ENCODE results near the gene FAM227B.
"Not testable (repeated sequence)": the region's sequence is repeated elsewhere in the genome, so short reads cannot be mapped to it uniquely, and the experiment has no call there.

The FAM227B gene

DNA sequence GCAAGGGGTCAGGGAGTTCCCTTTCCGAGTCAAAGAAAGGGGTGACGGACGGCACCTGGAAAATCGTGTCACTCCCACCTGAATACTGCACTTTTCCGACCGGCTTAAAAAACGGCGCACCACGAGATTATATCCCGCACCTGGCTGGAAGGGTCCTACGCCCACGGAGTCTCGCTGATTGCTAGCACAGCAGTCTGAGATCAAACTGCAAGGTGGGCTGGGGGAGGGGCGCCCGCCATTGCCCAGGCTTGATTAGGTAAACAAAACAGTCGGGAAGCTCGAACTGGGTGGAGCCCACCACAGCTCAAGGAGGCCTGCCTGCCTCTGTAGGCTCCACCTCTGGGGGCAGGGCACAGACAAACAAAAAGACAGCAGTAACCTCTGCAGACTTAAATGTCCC, 266.2 kb downstream of the FAM227B start:
- not testable (repeated sequence) for DNase-seq

DNA sequence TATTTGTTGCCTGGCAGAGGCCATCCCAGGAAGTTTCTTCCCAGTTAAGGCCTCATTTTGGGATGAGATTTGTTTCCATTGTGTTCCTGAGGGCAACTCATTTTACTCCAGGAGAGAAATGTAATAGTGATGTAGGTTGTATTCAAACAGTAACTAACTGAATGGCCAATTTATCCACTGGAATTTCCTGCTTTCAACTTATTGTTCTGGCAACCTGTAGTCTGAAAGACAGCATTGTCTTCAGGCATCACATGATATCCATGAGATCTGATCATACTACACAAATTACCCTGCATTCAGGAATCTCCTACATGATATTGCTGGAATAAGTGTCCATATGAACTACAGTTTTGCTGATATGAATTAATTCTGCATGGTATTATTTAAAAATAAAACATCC, 277.1 kb downstream of the FAM227B start:
- DNase-seq = no peak

DNA sequence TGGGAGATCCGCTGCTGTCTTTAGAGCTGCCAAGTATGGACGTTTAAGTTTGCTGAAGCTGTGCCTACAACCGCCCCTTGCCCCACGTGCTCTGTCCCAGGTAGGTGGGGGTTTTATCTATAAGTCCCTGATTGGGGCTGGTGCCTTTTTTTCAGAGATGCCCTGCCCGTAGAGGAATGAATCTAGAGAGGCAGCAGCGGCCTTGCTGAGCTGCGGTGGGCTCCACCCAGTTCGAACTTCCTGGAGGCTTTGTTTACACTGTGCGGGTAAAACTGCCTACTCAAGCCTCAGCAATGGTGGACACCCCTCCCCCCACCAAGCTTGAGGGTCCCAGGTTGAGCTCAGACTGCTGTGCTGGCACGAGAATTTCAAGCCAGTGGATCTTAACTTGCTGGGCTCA, 281.0 kb downstream of the FAM227B start:
- DNase-seq = no peak

DNA sequence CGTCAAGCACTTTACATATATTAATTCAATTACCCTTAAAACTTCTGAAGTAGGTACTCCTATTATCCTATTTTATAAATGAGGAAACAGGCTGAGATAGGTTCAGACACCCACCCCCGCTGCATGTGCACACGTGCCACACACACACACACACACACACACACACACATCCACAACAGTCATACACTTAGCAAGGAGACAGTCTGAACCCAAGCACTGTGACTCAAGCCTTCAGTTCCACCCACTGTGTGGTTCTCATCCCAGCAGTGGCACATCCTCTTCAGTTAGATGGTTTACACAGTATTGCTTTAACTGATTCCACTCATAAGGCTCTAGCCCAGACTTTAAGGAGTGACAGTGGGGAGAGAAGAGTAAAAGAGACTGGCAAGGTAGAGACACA, 288.7 kb downstream of the FAM227B start:
- DNase-seq = no peak

DNA sequence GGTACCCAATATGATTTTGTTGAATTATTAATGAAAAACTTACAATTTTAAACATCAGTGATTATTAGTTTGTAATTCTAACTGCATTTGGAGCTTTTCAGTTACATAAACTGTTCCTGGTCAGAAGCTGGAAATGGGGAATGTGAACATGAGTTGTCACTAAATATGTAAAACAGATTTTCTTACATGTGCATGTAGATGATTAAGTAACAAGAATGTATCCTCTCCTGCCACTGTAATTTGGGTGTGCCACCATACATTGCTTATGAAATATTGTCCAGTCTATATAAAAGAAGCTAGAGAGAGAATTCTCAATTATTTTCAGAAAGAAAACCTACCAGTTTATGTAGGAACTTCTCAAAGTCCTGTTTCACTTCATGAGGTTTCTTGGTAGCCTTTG, 289.2 kb downstream of the FAM227B start:
- DNase-seq = no peak

DNA sequence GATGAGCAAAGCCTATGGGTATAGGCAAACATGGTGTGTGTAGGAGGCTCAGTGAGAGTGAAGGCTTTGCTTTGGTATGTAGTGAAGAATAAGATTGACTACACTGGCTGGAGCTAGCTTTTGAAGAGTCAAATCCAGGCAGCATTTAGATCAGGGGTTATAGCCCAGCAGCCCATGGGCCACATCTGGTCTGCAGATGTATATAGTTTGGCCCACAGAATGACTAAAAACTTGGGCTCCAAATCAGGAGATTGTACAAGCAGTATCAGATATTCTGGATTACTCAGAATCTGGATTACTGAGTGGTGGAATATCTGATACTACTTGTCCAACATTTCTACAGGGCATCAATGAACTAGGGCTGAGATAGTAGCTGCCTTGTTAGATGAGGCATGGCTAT, 290.5 kb downstream of the FAM227B start:
- no peak for DNase-seq

DNA sequence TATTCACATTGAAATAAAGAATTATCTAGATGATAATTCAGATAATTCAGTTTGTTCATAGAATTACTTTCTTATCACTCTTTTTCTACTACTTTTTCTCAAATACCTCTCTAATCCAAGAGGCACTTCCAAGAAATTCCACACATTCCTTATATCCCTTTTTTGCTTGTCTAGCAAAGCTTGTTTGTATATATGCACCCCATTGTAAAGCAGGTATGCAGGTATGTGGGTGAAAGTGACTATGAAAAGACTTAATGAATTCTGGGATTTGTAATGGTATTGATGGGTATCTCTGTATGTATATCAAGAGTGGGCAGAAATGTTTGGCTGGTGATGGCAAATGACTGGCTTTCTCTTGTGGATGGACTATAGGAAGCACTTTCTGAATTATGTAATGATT, 291.7 kb downstream of the FAM227B start:
- DNase-seq = no peak

DNA sequence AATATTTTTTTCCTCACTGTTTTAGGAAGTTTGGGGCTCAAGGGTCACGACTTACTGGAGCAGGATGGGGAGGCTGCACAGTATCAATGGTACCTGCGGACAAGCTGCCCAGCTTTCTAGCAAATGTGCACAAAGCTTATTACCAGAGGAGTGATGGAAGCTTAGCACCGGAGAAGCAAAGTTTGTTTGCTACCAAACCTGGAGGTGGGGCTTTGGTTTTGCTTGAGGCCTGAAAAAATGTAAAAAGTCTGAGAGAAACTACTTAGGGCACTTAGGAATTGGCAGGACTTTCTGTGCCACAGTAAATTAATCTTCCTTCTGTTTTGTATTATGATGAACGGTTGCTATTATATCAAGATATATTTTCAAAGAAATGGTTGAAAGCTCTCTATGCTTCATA, 292.7 kb downstream of the FAM227B start:
- no peak for DNase-seq

DNA sequence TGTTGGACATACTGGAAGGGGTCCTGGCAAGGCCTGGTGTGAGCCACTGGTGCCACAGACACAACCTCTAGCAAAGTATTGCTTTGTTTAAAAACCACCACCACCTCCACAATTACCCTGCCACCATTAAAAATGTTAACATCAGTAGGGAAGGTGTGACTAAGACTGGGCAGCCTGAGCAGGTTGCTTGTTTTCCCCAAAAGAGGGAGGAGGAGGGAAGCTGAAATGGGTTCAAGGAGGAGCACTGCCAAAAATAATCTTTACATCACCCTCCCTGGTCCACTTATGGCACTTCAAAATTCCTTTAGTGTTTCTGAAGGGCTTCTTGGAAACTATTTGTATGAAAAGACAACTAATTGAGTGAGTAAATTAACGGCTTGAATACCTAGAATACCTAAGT, 297.4 kb downstream of the FAM227B start:
- DNase-seq = no peak

DNA sequence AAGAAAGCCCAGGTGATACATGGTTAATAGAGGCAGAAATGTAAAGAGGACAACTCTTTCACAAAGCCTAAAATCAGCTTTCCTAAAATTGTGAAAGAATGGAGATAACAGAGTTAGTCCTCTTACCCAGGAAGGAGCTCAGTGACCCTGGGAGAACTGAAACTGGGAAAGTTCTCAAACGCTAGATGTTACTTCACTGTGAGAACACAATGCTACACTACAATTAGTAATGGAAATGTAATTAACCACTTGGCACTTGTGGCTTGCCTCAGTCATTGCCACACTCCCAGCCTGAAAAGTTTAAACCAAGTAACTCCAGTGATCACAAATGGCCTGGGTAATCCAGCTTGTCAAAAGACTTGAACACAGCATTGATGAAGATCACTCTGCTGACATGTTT, 300.3 kb downstream of the FAM227B start:
- DNase-seq = no peak

DNA sequence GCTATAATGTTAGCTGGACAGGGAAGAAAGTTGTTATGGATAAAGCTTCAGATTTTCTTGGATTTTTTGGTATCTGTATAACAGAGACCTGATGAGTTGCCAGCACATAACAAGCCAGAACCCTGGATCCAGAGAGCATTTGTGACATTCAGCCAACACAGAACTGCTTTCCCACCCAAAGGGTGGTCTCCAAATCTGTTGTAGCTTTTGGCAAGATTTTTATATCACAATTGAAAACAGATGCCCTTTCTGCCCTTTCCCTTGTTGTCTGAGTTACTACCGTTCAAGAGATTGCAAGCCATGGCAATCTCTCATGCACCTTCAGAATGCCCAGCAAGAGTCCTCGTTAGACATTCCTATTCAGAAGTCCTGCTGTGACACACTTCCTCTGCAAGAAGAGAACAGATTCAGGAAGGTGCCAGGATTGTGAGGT, 305.2 kb downstream of the FAM227B start:
- DNase-seq = no peak

DNA sequence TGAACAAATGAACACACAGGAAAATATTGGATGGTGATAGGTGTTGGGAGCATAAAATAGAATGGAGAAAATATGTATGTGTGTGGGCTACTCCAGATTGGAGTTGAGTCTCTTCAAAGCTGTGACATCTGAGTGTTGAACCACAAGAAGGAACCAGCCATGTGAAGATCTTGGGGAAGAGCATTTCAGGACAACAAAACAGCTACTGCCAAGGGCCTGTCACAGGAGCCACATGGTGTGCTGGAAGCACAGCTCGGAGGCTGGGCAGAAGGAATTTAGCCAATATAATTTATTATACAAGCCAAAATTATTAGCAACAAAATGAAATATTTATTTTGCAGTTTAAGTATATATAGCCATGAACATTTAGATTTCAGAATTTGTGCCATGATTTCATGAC, 305.9 kb downstream of the FAM227B start:
- no peak for DNase-seq

DNA sequence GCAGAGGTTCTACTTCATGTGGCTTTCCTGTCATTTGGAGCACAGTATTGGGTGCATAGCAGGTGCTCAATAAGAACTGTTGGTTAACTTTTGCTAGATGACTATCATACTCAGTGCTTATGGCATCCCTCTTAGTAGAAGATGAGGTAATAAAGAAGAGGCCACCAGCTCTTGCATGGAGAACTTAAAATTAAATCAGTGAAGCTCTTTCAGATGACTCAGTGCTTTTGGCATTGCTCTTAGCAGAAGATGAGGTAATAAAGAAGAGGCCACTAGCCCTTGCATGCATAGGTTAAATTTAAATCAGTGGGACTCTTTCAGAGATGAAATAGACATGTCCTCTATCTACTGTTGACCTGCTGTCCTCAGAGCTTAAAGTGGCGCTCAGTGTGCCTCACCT, 307.0 kb downstream of the FAM227B start:
- DNase-seq = no peak

DNA sequence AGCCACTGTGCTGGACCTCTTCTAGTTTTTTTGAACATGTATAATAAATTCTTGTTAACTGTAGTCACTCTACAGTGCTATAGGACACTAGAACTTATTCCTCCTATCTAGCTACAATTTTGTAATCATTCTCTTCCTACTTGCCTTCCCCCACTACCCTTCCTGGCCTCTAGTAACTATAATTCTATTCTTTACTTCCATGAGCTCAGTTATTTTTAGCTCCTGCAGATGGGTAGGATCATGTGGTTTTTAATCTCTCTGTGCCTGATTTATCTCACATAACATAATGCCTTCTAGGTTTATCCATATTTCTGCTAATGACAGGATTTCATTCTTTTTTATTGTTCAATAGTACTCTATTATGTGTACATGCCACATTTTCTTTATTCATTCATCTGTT, 310.7 kb downstream of the FAM227B start:
- DNase-seq = no peak

DNA sequence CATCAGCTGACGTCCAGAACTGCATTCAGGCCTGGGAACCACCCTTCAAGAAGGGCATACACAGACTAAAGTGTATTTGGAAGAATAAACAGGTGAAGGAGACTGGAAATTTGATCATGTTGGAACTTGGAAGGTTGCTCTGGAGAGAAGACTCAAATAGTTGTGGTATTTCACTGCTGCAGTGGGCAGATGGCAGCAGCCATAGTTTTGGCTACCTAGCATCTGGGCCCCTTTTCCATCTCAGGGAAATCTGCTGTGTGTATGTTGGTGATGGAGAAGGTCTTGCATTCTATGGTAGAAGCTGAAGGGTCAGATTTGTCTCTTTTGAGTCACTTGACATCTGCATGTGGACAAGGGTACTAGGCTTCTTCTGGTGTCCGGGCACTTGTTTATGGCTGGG, 311.9 kb downstream of the FAM227B start:
- DNase-seq = no peak

DNA sequence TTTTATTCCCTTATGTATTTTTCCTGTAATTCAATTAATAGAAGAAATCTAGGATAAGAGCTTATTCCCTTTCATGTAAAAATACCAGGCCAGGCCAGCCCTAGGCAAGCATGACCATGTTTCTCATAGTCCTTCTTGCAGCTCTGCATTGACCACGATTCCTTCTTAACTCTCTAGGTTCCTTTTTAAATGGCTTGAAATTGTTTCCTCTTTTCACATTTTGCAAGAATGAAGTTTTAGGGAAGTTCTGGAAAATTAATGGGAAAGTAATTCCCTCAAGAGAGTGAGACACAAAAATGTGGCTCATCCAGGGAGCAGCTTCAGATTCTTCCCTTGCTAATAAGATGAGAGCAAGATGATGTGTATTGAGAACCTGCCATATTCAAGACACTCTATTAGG, 314.1 kb downstream of the FAM227B start:
- DNase-seq = no peak

DNA sequence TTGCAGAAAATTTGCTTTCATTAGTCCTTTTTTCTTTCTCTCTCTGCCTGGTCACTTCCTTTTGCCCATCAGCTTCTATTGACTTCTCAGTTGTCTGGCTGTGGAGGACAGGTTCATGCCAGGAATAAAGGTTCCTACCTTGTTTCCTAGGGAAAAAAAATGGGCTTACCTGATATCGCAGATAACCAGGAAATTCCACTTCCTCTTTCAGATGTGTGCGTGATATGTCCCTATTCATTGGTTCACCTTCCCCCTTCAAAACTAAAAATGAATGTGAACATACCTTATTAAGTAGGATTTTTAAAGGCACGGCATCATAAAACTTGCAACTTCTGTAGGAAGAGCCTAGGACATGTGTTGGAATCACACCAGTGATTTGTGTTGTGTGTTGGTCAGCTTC, 317.6 kb downstream of the FAM227B start:
- no peak for DNase-seq

DNA sequence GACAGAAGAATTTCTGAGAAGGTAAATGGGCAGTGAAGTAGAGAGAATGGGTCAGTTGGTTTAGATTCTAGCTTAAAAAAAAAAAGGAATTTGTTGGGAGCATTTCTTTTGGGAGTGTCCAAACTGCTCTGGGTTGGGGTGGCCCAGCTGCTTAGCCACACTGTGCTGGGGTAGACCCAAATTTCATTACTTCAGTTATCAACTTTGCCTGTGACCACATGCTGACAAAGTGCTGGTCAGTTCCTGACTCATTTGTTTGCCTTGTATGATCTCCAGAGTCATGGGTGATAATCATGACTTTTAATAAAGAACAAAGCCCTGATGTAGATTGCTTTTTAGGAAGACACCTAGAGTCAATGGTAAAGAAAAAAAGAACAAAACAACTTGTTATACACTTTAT, 319.1 kb downstream of the FAM227B start:
- DNase-seq = no peak

DNA sequence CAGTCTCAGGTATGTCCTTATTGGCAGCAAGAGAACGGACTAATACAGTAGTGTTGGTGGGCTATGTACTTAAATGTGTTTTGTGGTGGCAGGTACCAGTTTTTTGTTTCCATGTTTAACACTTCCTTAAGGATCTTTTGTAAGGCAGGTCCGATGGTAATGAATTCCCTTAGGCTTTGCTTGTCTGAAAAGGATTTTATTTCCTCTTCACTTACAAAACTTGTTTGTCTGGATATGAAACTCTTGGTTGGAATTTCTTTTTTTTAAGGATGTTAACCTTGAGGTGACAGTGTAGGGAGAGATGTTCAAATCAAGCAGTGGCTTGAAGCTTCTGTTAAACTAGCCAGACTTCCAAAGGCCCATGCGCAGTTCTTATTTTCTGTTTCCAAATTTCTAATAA, 319.8 kb downstream of the FAM227B start:
- no peak for DNase-seq

DNA sequence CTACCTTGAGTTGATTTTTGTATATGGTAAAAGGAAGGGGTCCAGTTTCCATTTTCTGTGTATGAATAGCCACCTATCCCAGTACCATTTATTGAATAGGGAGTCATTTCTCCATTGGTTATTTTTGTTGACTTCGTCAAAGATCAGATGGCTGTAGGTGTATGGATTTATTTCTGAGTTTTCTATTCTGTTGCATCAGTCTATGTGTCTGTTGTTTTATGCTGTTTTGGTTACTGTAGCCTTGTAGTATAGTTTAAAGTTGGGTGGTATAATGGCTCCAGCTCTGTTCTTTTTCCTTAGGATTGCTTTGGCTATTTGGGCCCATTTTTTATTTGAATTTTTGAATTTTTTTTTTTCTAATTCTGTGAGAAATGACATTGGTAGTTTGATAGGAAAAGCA, 323.0 kb downstream of the FAM227B start:
- DNase-seq = no peak

DNA sequence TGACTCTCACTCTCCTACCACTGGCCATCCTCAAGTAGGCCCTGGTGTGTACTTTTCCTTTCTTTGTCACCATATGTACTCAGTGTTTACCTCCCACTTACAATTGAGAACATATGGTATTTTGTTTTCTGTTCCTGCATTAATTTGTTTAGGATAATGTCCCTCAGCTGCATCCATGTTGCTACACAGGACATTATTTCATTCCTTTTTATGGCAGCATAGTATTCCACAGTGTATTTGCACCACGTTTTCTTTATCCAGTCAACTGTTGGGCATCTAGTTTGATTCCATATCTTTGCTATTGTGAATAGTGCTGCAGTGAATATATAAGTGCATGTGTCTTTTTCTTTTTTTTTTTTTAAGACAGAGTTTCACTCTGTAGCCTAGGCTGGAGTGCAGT, 324.4 kb downstream of the FAM227B start:
- DNase-seq = no peak

DNA sequence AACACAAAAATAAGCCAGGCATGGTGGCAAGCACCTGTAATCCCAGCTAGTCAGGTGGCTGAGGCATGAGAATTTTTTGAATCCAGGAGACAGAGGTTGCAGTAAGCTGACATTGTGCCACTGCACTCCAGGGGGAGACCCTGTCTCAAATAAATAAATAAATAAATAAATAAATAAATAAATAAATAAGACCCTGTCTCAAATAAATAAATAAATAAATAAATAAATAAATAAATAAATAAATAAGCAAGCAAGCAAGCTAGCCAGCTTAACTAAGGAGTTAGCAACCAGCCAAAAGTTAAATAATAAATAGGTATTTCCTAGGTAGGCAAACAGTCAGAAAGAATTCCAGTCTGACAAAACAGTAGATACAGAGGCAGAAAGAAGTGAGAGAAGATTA, 326.7 kb downstream of the FAM227B start:
- no peak for DNase-seq

DNA sequence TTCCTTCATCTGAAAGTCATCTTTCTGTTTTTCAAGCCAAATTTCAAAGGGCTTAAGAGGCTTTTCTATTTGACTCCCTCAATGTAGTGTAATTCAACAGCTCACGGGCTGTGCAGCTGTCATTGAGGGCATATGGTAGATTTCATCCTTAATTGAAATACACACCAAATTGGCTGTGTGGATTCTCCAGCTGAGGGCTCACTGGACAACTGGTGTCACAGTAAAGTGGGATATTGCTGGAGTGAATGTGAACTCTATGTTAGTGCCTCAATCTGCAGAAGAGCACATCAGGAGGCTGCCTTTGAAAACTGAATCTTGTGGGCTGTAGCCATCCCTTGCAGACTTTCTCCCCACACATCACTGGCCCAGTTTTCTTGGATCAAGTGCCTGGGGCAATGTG, 330.4 kb downstream of the FAM227B start:
- DNase-seq = no peak

DNA sequence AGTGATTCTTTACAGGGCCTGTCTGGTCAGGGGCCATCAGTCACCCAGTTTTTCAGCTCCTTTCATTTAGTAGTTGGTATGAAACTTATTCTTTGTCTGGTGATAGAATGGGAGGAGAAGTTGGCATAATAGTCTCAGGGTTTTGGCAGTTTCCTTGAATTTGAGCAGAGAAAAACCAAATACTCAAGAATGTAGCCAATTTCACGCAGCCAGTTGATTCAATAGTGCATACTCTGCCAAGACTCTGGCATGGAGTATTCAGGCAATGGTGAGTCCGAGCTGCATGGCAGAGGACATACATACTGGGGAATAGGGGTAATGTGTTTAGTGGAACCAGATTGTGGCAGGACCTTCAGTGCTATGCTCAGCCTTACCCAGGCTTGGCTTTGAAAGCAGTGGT, 332.2 kb downstream of the FAM227B start:
- DNase-seq = no peak

DNA sequence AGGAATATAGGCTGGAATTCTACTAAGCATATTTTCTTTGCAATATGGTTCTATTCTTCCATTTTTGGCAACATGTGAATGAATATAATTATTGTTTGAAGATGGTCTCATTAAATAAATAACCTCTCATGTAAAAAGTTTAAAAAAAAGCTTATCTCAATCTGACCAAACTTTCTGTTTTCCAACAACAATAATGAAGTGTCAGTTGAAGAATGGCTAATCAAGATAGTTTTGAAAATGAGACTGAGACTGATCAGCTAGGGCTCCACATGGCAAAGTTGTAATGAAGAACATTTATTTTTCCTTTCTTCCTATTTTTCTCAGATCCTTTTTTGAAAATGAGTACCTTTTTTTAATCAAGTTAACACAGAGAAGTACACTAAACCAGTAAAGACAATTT, 333.1 kb downstream of the FAM227B start:
- no peak for DNase-seq
